CMK (cell line): ENCODE data around the gene HLA-E.
"Not testable (repeated sequence)": the region's sequence is repeated elsewhere in the genome, so short reads cannot be mapped to it uniquely, and the experiment has no call there.

ENCODE experiments used
- DNase-seq: peaks from one replicate; pipeline ENCODE4 v3.0.0-alpha.2; 2010; ENCODE audit warnings: low read depth

Gene HLA-E

DNA sequence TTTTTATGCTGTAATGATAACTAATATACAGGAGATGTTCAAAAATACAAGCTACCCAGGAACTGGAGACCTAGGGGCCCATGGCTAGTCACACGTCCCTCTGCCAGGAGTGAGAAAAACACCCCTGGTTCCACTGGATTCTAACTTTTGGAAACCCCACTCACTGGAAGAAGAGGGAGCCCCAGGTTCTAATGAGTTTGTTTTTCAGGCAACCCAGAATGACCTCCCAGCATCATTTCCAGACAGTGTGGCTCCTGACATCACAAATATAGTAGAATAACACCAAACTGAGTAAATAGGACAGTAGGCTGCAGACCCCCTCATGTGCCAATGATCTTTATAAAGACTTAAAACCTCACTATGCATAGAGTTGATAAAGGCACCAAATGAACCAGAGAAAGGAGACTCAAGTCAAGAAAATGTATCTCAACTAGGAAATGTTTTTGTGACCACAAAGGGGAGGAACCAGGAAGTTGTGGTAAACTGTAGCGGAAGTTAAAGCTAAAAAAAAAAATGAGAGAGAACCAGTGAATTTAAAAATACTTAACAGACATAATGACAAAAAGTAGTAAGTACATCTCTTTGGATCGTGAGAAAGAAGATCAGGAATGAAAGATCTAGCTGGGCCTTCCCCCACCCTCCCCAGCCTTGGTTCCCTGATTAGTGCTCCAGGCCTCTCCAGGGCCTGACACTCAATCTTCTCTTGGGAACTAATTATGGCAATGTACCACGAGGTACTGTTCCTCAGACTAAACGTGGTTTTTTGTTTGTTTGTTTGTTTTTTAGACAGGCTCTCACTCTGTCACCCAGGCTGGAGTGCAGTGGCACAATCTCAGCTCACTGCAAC is 19.8 kb downstream of the HLA-E start:
- no peak for DNase-seq

DNA sequence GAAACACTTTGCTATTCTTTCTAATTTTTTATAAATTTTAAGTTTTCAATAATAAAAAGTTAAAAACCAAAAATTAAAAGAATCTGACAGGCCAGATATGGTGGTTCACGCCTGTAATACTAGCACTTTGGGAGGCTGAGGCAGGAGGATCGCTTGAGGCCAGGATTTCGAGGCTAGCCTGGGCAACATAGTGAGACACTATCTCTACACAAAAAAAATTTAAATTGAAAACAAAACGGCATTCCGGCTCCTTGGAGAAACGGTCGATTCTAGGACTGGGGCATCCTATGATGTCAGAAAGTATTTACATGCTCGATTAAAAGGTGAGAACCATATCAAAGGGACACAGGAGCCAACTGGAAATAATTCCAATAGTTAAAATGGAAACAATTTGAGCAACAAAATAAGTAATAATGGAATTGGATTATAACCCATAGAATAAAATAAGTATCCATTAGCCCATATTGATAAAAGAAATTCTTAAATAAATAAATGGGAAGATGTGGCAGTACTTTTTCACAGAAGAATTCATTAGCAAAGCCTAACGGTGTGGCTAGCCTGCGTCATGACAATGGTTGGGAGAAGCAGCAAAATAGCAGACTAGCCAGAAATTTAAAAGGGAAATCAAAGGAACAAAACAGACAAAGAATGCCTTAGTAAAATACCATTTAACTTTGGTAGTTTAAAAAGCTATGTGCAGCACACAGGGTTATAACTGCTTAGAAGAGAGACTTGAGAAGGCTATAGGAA is 21.3 kb downstream of the HLA-E start:
- DNase-seq = no peak

DNA sequence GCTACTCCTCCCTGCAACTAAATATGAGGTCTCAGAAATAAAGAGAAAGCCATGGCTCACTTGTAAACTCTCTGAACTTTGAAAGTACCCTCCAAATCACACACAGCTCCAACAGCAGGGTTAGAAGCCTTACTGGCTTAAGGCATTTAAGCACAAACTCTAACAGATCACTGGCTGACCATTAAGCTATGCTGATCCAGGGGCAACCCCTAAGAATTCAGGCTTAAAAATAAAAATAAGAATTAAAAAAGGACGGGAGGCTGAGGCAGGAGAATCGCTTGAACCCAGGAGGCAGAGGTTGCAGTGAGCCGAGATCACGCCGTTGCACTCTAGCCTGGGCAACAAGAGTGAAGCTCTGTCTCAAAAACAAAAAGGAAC is 21.8 kb downstream of the HLA-E start:
- no peak for DNase-seq

DNA sequence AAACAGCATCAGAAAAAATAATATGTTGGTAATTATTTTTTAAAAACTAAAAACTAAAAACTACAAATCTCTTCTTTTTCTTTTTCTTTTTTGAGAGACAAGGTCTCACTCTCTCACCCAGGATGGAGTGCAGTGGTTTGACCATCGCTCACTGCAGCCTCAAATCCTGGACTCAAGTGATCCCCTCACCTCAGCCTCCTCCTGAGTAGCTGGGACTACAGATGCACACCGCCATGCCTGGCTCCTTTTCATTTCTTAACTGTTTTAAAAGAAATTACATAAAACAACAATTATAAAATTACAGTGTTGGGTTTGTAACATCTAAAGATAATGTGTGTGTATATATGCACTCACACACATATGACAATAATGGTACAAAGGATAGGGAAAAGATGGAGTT is 24.1 kb downstream of the HLA-E start:
- DNase-seq = no peak

DNA sequence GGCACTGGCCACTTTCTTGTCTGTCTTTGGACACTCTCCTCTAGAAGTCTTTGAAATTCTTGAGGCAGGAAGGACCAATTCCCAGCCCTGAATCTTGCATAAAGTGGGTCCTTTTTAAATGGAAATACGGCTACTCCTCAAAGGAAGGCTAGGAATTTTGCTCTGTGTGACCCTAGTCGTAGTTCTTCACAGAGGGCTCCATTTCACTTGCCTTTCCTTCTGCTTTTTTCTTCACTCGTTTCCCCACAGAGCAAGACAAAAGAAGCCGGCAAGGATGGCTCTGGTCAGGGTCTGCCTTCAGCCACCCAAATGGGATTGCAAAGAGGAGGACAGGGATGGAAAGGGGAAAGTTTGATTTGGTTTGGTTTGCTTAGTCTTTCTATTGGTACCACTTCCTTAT is 25.8 kb downstream of the HLA-E start:
- no peak for DNase-seq

DNA sequence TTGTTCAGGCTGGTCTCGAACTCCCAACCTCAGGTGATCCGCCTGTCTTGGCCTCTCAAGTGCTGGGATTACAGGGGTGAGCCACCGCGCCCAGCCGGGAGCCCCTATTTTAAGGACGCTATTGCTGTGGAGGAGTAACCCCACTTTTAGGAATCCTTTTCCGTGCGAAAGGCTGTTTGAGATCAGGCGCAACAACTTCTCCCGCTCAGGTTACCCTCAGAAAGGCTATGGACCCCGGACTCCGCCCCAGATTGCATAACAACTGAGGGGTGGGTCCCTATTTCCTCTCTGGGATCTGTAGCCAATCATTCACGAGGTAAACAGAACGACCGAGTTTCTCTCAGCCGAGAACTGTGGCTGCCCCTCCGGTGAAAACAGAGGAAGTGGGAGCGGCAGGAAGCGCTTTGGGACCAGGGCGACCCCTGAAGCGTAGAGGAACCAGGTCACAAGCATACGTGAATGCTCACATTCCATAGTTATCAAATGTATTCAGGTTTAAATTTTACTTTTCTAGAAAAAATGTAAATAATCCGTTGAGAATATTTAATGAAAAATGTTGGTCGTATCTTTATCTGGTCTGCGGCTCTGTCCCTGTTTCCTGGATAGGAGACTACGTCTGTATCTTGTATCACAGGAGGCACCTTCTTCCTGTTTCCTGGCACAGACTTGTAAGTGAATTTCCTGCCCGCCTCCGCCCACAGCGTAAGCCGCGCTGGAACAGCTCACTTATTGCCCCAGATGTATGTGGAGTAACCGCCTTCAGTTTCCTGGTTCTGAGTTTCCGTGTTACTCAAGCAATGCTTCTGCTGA is 26.8 kb downstream of the HLA-E start:
- peak; percentile 98 for DNase-seq

DNA sequence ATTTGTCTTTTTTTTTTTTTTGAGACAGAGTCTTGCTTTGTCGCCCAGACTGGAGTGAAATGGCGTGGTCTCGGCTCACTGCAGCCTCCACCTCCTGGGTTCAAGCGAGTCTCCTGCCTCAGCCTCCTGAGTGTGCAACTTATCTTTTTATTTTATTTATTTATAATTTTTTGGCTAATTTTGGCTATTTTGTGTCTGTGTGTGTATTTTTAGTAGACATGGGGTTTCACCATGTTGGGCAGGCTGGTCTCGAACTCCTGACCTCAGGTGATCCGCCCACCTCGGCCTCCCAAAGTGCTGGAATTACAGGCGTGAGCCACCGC is 27.4 kb downstream of the HLA-E start:
- DNase-seq = not testable (repeated sequence)

DNA sequence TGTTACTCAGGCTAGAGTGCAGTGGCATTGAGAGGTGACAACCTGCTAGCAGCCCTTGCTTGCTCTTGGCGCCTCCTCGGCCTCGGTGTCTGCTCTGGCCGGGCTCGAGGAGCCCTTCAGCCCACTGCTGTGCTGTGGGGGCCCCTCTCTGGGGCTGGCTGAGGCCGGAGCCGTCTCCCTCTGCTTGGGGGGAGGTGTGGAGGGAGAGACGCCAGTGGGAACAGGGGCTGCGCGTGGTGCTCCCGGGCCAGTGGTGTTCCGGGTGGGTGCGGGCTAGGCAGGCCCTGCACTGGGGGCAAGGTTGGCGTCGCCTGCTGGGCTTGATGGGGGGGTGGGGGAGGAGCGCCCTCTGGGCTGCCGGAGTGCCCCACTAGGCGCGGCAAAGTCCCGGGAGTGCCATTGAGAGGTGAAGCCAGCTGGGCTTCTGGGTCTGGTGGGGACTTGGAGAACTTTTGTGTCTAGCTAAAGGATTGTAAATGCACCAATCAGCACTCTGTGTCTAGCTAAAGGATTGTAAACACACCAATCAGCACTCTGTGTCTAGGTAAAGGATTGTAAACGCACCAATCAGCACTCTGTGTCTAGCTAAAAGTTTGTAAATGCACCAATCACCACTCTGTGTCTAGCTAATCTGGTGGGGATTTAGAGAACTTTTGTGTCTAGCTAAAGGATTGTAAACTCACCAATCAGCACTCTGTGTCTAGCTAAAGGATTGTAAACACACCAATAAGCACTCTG is 28.6 kb downstream of the HLA-E start:
- DNase-seq = not testable (repeated sequence)

DNA sequence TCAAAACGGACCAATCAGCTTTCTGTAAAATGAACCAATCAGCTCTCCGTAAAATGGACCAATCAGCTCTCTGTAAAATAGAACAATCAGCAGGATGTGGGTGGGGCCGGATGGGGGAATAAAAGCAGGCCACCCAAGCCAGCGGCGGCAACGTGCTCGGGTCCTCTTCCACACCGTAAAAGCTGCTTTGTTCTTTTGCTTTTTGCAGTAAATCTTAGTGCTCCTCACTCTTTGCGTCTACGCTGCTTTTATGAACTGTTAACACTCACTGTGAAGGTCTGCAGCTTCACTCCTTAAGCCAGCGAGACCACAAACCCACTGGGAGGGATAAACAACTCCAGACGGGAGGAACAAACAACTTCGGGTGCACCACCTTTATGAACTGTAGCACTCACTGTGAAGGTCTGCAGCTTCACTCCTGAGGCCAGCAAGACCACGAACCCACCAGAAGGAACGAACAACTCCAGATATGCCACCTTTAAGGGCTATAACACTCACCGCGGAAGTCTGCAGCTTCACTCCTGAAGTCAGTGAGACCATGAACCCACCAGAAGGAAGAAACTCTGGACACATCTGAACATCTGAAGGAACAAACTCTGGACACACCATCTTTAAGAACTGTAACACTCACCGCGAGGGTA is 29.3 kb downstream of the HLA-E start:
- DNase-seq = not testable (repeated sequence)

DNA sequence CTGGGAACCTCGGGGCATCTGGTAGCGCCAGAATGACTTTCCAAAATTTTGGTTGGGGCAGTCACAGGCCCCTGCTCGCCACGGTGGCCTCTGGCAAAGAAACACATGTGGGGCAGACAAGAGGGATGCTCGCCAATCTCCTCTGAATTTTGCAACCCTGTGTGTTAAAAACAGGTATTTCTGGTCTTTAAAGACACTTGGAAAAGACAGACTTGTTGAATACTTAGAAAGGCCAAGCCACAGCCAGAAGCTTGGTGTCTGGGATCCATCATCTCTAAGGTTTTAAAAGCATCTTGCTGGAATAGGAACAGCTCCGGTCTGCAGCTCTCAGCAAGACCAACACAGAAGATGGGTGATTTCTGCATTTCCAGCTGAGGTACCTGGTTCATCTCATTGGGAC is 31.2 kb downstream of the HLA-E start:
- DNase-seq = no peak

DNA sequence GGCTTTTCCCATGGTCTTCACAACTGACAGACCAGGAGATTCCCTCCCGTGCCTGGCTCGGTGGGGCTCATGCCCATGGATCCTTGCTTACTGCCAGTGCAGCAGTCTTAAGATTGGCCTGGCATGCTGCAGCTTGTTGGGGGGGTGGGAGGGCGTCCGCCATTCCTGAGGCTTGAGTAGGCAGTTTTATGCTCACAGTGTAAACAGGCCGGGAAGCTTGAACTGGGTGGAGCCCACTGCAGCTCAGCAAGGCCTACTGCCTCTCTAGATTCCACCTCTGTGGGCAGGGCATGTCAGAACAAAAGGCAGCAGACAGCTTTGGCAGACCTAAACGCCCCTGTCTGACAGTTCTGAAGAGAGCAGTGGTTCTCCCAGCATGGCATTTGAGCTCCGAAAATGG is 31.8 kb downstream of the HLA-E start:
- not testable (repeated sequence) for DNase-seq

DNA sequence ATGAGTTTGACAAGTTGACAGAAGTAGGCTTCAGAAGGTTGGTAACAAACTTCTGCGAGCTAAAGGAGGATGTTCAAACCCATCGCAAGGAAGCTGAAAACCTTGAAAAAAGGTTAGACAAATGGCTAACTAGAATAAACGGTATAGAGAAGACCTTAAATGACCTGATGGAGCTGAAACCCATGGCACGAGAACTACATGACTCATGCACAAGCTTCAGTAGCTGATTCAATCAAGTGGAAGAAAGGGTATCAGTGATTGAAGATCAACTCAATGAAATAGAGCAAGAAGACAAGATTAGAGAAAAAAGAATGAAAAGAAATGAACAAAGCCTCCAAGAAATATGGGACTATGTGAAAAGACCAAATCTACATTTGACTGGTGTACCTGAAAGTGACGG is 32.6 kb downstream of the HLA-E start:
- not testable (repeated sequence) for DNase-seq

DNA sequence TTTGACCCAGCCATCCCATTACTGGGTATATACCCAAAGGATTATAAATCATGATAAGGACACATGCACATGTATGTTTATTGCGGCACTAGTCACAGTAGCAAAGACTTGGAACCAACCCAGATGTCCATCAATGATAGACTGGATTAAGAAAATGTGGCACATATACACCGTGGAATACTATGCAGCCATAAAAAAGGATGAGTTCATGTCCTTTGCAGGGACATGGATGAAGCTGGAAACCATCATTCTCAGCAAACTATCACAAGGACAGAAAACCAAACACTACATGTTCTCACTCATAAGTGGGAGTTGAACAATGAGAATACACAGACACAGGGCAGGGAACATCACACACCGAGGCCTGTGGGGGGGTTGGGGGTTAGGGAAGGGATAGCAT is 37.1 kb downstream of the HLA-E start:
- DNase-seq = not testable (repeated sequence)

DNA sequence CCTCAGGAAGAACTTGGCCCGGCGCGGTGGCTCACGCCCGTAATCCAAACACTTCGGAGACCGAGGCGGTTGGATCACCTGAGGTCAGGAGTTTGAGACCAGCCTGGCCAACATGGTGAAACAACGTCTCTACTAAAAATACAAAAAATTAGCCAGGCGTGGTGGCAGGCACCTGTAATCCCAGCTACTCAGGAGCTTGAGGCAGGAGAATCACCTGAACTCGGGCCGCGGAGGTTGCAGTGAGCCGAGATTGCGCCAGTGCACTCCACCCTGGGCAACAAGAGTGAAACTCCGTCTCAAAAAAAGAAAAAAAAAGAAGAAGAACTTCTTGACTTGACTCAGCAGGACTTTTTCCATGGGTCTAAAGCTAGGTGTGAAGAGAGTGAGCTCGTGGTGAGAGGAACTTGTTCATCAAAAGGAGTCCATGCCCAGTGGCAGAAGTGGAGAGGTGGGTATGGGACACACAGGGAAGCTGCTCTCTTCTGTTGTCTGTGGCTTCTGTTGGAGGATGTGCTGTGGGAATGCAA is 40.1 kb downstream of the HLA-E start:
- not testable (repeated sequence) for DNase-seq

DNA sequence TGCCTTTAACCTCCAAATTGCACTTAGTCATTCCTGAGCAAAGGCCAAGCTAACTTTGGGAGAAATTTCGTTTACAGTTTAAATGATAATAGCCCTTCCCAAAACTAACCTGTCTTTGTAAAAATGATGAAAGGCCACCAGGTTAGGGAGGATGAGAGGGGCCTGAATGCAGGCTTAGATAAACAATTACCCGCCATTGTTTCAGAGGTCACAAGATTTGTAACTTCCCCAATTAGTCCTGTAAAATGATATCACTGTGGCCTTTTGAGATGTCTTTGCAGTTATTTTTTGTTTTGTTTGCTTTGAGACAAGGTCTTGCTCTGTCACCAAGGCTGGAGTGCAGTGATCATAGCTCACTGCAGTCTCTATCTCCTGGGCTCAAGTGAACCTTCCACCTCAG is 40.7 kb downstream of the HLA-E start:
- no peak for DNase-seq

DNA sequence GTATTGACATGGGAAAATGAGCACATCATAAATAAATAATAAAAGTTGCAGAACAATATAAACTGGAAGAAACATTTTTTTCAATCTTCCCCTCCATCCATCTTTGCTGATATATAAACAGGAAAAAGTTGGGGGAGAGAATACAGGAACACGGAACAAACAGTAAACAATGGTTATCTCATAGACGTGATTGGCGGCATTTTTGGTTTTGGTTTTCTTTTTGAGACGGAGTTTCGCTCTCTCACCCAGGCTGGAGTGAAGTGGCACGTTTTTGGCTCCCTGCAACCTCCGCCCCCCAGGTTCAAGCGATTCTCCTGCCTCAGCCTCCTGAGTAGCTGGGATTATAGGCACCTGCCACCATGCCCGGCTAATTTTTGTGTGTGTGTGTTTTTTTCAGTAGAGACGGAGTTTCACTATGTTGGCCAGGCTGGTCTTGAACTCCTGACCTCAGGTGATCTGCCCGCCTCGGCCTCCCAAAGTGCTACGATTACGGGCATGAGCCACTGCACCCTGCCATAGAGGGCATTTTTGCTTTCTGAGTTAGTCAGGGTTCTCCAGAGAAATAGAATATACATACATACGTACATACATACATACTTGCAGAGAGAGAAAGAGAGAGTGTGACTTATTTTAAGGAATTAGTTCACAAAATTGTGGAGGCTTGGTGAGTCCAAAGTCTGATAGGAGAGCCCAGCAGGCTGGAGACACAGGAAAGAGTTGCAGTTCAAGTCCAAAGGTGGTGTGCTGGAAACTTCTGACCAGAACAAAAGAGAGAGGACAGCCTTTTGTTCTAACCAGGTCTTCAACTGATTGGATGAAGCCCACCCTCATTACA is 44.4 kb downstream of the HLA-E start:
- DNase-seq = no peak

DNA sequence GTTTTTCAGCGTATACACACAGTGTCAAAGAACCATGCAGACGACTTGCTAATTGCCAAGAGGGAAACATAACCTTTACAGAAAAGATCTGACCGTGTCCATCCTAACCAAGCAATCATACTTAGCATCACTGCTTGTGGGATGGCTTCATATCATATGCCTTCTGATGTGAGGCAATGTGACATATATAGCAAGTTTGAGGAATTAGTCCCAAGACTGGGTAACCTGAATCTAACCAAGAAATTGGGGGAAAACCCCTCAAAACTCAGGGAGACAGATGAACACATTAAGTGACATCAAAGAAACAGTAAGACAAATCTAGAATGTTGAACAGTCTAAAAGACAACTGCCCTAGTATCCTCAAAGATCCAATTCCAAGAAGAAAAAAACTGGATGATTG is 48.6 kb downstream of the HLA-E start:
- DNase-seq = no peak

DNA sequence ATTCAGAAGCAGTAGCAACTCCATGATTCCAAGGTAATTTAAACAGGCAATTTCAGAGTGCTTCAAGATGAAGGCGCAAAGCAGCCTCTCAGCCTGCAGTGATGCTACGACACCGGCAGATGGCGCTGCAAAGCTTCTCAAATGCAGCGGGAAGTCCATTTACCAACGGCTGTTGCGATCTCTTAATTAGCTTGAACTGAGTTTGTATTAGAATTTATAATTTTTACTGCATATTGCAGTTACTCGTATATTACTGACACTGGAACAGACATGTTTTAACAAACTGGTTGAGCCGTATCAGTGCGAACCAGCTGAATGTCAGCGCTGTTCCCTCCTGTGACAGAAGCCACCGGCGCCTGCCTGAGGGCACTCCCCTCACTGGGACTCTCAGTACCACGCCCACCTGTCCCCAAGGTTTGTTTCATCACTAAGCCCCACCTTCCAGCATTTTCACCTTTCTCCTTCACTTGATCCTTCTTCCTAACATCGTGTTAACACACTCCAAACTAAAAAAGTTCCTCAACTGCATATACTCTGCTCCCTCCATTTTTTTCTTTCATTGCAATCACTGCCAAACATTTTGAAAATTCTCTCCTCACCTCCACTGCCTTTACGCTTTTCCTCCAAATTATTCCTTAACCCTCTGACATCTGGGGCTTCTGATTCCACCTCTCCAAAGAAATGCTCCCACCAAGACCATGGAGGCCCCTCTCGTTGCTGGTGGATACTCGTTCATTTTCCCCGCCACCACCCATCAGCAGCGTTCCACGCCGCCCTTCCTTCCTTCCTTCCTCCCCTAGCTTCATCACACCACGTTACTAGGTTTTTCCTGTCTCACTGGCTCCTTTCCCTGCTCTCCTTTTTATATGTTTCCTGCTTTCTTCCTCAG is 52.5 kb downstream of the HLA-E start:
- peak; percentile 76 for DNase-seq

DNA sequence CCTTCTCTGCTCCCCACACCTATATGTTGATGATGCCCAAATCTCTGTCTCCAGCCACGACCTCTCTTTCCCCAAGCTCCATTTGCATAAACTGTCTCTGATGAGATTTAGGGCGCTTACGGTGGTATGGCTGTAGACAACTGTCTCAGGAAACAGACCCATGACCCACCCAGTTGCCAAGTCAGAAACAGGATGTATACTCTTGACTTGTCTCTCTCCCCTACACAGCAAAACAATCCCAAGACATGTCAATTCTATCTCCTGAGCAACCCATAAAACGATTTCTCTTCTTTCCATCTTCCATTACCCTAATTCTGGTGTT is 53.1 kb downstream of the HLA-E start:
- DNase-seq = no peak

DNA sequence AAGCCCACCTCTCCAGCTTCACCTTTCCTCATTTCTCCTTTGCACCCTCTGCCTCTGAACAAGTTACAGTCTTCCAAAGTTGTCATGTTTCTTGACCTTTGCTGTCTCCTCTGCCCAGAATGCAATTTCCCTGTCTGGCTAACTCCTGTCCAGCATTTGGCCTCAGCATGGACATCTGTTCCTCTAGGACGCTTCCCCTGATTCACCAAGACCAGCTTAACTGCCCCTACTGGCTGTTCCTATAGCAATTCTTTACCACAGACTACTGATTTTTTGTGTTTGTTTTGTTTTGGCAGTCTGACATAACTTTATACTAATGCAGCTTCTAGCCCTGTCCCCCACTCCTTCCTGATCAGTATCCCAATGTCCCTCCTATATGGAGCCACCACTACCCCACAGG is 53.6 kb downstream of the HLA-E start:
- no peak for DNase-seq
